Naive B cell (primary cell): ENCODE results near the gene WBP4. TPM values are rescaled to one million over a fixed set of nuclear protein-coding genes. Genes with fewer than 3 reads are reported as not detected.
"Not testable (repeated sequence)": the region's sequence is repeated elsewhere in the genome, so short reads cannot be mapped to it uniquely, and the experiment has no call there.

Experiments
- ATAC-seq, 2 donors: fragments of 150-1000 bp; cut with Tn5 transposase; 2 replicates each; pipeline ENCODE4 v1.10.0; 2021; ENCODE audit warnings: low read depth in 2 of 2, mild to moderate bottlenecking in 2 of 2, moderate library complexity in 2 of 2
- DNase-seq: peaks from one replicate; pipeline ENCODE4 v3.0.0; 2022
- H3K27ac Mint-ChIP-seq, 6 donors: one replicate each; pipeline ENCODE4 v1.8.0; 2020 to 2022; ENCODE audit warnings: mild to moderate bottlenecking in 6 of 6, mixed read lengths in 6 of 6, moderate library complexity in 5 of 6, inconsistent platforms in 2 of 6
- H3K27me3 Mint-ChIP-seq, 3 donors: one replicate each; pipeline ENCODE4 v1.8.0; 2021 to 2022; ENCODE audit warnings: mixed read lengths in 3 of 3, mild to moderate bottlenecking in 1 of 3
- H3K36me3 Mint-ChIP-seq, 2 donors: one replicate each; pipeline ENCODE4 v1.8.0; 2020 to 2022; ENCODE audit warnings: mixed read lengths in 2 of 2, inconsistent platforms in 1 of 2, mild to moderate bottlenecking in 1 of 2
- H3K4me1 Mint-ChIP-seq, 3 donors: one replicate each; pipeline ENCODE4 v1.8.0; 2020 to 2022; ENCODE audit warnings: mixed read lengths in 3 of 3, inconsistent platforms in 1 of 3, mild to moderate bottlenecking in 1 of 3, moderate library complexity in 1 of 3
- H3K4me3 Mint-ChIP-seq, 8 donors: one replicate each; pipeline ENCODE4 v1.8.0; 2020 to 2022; ENCODE audit warnings: mild to moderate bottlenecking in 8 of 8, mixed read lengths in 8 of 8, moderate library complexity in 8 of 8, inconsistent platforms in 2 of 8
- H3K9me3 Mint-ChIP-seq, 7 donors: one replicate each; pipeline ENCODE4 v1.8.0; 2020 to 2022; ENCODE audit warnings: mixed read lengths in 7 of 7, mild to moderate bottlenecking in 5 of 7, inconsistent platforms in 2 of 7, moderate library complexity in 1 of 7
- polyA plus RNA-seq, 6 donors: library from polyadenylated mRNA; unstranded; fragments of 300-500 nt; fragmentation: Illumina TruSeq; gene quantifications; one replicate each; pipeline ENCODE4 v1.2.3, GENCODE V29; 2021; ENCODE audit warnings: low read depth in 6 of 6

The WBP4 gene
- polyA plus RNA-seq, 6 donors from 2014 or later = 3.8 to 4.7 (median 4.2) TPM

DNA sequence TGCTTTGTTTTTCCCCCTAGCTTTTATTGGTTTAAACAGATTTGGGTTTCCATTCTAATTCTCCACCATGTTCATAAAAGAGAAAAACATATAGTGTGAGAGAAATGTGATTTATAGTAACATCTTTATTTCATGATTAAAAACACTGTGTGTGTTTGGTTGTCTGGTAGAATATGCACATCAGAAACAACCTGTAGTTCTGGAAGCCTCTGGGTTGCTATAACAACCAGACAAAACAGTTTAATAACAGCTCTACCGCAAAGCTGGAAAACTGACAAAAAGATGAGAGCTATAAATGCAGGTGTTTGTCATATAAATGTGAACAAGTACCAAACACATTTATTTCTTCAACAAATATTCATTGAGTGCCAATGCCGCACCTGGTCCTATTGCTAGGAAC lies 61.5 kb downstream of the WBP4 start:
- Mint-ChIP-seq H3K4me3 (no peak overlapping the region), H3K27ac (no peak overlapping the region), H3K27me3 (no peaks in the 10 kb centered on the region), H3K9me3 (peaks cover 0 to 2% (median 0%) of the 10 kb centered on the region in 7 donors), H3K4me1 (peaks cover 0 to under 1% (median 0%) of the 10 kb centered on the region in 3 donors), H3K36me3 (peaks cover 6 to 8% of the 10 kb centered on the region in 2 donors)
- ATAC-seq (no peak), DNase-seq (no peak)

GRCh38 chr13:41127701-41128100 lies 66.4 kb downstream of the WBP4 start:
- H3K27me3 Mint-ChIP-seq = no peaks in the 10 kb centered on the region
- no peak overlapping the region for H3K27ac Mint-ChIP-seq
- peaks cover 21 to 38% (median 25%) of the 10 kb centered on the region in 3 donors for H3K4me1 Mint-ChIP-seq
- ATAC-seq (no peak), DNase-seq (no peak)
- H3K36me3 Mint-ChIP-seq = peaks cover 6 to 8% of the 10 kb centered on the region in 2 donors
- H3K4me3 Mint-ChIP-seq = no peak overlapping the region
- H3K9me3 Mint-ChIP-seq = peaks cover 0 to 2% (median 0%) of the 10 kb centered on the region in 7 donors

DNA sequence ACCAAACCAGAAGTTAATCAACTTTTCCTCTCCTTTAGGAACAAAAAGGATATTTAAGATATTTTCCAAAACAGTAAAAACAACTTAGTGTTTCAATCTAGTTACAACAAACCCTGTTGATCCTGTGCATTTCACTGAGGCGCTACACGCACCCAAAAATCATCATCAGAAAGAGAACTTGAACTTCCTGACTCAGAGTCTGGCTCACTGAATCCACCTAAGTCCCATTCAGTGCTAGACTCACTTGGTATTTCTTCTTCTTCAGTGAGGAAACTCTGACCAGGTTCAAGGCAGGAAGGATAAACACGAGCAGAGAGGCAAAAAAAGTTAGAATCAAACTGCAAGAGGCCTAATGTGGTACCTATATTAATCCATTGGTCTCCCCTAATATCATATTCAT lies 69.0 kb downstream of the WBP4 start:
- H3K4me3 Mint-ChIP-seq = peak overlapping the region in 6 of 8 donors; percentile 5 to 100 (median 96)
- no peak for DNase-seq
- peak overlapping the region in 1 of 6 donors; percentile 57 for H3K27ac Mint-ChIP-seq
- peaks cover 0 to 2% (median 0%) of the 10 kb centered on the region in 7 donors for H3K9me3 Mint-ChIP-seq
- peaks cover 28 to 53% (median 36%) of the 10 kb centered on the region in 3 donors for H3K4me1 Mint-ChIP-seq
- H3K27me3 Mint-ChIP-seq = no peaks in the 10 kb centered on the region
- peaks cover 6 to 8% of the 10 kb centered on the region in 2 donors for H3K36me3 Mint-ChIP-seq
- ATAC-seq = no peak

- ATAC-seq, H3K36me3 Mint-ChIP-seq, H3K27me3 Mint-ChIP-seq, DNase-seq, H3K9me3 Mint-ChIP-seq: not testable (repeated sequence)
- H3K4me3 Mint-ChIP-seq = peak overlapping the region; percentile 93 to 100 (median 99)
- H3K27ac Mint-ChIP-seq = peak overlapping the region in 1 of 6 donors; percentile 92
- peaks cover 28 to 53% (median 36%) of the 10 kb centered on the region in 3 donors for H3K4me1 Mint-ChIP-seq
These were observed 69.9 kb downstream of the WBP4 start for GRCh38 chr13:41131189-41131588.

- ATAC-seq = peak; percentile 3 to 4
- H3K9me3 Mint-ChIP-seq, DNase-seq, H3K27me3 Mint-ChIP-seq, H3K36me3 Mint-ChIP-seq: not testable (repeated sequence)
- Mint-ChIP-seq H3K27ac (peak overlapping the region; percentile 92 to 98 (median 94)), H3K4me1 (peaks cover 28 to 54% (median 36%) of the 10 kb centered on the region in 3 donors), H3K4me3 (peak overlapping the region; percentile 93 to 100 (median 99))
These were observed 70.6 kb downstream of the WBP4 start for GRCh38 chr13:41131660-41132511.

GRCh38 chr13:41132512-41133152 lies 71.3 kb downstream of the WBP4 start, which contains the start of gene KBTBD6:
TSS of gene KBTBD6 (minus strand) at chr13:41132802. CDS start at chr13:41132511, 291 bp downstream.
- DNase-seq (peak; percentile 90), ATAC-seq (peak; percentile 98)
- H3K27ac Mint-ChIP-seq = peak within 1 kb of the TSS; percentile 92 to 98 (median 94)
- no peaks in the 10 kb centered on the region for H3K27me3 Mint-ChIP-seq
- peaks cover 5 to 9% of the 10 kb centered on the region in 2 donors for H3K36me3 Mint-ChIP-seq
- peak within 1 kb of the TSS; percentile 93 to 100 (median 99) for H3K4me3 Mint-ChIP-seq
- H3K9me3 Mint-ChIP-seq = peaks cover 0 to 4% (median 0%) of the 10 kb centered on the region in 7 donors
- peaks cover 28 to 57% (median 41%) of the 10 kb centered on the region in 3 donors for H3K4me1 Mint-ChIP-seq

Other genes starting within 250 kb of the WBP4 start
- 100 to 1,000 TPM; 127 to 183 (median 144) TPM for gene ELF1, start 42.2 kb upstream of the WBP4 start, polyA plus RNA-seq
- 1 to 10 TPM; 1.4 to 2.3 (median 1.9) TPM for gene KBTBD6, start 71.3 kb downstream of the WBP4 start, polyA plus RNA-seq
- 10 to 100 TPM in 1 of 6 donors, 1 to 10 TPM in 5; 3.4 to 11.7 (median 6.9) TPM for gene KBTBD7, start 133.1 kb downstream of the WBP4 start, polyA plus RNA-seq
- gene MTRF1, start 202.1 kb downstream of the WBP4 start, polyA plus RNA-seq = 10 to 100 TPM in 3 of 6 donors, 1 to 10 TPM in 3; 3.4 to 20.9 (median 11.1) TPM
- gene NAA16, start 249.8 kb downstream of the WBP4 start, polyA plus RNA-seq = 10 to 100 TPM in 2 of 6 donors, 1 to 10 TPM in 4; 7.7 to 18.1 (median 9.9) TPM